GM21576 (cell line): Measurements from ENCODE around the gene RNF144B.
"Not testable (repeated sequence)": the region's sequence is repeated elsewhere in the genome, so short reads cannot be mapped to it uniquely, and the experiment has no call there.

Source experiments
- ATAC-seq: cut with Tn5 transposase; IDR thresholded peaks from one replicate; pipeline ENCODE4 v1.9.1; 2021; ENCODE audit warnings: mild to moderate bottlenecking, moderate library complexity; ENCODE audit not compliant: unreplicated experiment

RNF144B gene

DNA sequence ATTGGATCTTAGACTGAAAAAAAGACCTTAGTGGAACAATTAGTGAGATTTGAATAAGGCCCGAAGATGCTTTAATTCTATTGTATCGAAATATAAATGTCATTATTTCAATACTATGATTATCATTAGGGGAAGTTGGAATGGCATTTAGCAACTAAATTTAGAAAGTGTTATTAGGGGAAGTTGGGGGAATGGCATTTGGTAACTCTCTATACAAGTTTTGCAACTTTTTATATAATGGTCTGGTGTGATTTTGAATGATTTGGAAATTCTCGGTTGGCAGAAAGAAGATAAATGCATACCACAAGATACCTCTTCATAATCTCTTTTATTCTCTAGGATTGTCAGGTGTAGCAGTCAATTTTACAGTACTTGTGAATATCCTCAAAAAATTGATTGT lies 49.2 kb downstream of the RNF144B start:
- no peak for ATAC-seq

DNA sequence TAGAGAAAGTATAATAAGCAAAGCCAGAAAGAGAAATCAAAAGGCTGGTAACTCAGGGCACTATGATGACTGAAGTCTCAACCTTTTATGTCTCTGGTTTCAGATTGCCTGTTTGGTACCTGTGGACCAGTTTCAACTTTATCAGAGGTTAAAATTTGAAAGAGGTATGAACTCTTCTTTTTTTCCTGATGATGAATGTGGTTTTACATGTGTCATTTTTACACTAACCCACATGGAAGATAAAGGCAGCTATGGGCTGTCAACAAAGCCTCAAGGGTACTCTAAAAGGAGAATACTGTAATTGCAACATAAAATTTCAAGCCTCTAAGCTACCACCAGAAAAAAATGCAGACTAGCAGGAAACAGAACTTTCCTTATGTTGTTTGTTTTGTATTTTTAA lies 52.4 kb downstream of the RNF144B start:
- no peak for ATAC-seq

DNA sequence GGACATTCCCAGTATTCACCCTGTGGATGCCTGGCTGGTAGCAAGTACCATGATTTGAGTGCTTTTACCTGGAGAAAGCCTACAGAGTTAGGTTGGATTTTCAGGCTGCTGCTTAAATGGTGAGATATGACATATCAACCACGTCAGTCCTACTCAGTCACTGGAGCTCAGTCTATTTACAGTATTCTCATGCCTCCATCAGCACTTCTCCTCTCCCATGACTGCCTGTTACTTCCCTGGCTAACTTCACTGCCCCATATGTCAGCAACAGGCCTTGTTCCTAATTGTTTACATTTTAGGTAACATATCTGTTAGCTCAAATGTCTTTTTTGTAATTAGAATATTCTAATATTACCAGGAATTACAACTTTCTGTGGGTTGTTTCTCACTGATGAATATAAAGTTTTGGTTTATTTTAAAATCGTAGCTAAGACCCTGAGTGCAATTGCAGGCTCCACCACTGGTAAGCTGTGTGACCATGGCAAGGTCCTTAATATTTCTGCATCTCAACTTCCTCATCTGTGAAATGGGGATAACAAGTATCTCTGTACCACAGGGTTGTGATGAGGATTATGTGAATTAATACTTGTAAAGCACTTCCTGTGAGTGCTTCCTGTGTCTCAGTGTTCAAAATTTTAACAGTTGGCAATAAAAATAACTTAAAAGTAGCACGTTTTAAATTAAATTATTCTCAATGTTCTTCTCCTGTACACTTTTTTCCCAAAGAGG lies 54.3 kb downstream of the RNF144B start:
- no peak for ATAC-seq

DNA sequence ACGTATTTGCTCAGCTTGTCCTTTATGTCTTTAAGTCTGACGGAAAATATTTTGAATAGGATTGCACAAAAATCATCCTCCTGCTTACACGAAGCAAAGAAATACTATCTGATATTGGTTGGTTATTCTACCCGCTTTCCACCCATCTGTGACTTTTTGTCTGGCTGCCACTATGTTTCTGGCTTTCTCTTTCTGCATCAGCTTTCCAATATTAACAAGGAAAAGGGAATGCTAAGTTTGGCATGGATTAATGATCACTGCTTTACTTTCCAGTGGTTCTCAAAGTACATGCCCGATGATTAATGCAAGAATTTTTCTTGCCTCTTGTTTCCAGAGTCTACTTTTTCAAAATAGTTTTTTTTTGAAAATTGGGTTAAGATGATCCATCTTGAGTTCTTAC lies 57.0 kb downstream of the RNF144B start:
- no peak for ATAC-seq

DNA sequence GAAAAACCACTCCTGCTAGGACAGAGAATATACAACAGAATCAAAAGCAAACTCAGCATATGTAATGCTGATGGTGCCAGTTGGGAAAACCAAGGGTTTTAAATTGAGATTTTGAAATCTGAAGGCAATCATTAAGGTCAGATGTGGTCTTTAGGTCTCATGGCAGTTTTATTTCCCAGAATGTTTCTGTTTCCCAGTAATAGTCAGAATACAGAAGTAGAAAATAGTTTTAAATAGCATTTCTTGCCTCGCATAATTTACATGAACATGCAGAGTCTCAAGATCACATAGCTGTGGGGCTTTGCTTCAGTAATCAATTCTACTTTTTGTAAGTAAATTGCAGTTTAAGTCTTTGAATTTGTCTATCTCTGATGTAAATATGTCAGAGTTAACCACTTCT lies 58.1 kb downstream of the RNF144B start:
- ATAC-seq = no peak

DNA sequence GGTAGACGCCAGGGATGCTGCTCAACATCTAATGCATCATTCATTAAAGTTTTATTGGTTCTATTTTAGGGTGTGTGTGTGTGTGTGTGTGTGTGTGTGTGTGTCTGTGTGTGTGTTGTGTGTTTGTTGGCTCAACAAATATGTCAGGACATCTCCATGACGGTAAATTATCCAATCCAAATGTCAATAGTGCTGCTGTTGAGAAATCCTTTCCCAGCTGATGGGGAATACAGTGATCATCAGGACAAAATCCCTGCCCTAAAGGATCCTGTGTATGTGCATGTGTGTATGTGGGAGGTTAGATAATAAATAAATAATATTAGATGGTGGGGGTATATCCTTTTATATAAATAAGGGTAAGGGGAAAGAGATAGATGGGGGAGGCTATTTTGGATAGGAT lies 59.6 kb downstream of the RNF144B start:
- no peak for ATAC-seq

DNA sequence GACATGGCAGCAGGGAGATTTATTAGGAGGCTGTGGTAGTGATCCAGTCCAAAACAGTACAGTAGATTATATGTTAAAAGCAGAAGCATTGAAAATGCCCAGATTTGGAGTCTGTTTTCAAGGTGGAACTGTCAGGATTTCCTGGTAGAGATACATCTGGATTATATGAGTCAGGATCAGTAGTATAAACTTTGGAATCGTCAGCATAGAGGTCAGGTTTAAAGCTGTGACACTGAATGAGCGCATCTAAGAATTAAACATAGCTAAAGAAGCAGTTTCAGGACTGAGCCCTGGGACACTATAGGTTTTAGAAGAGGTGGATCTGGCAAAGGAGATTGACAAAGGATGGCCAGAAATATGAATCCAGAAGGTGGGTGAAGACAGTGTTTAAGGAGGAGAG lies 60.4 kb downstream of the RNF144B start:
- no peak for ATAC-seq

DNA sequence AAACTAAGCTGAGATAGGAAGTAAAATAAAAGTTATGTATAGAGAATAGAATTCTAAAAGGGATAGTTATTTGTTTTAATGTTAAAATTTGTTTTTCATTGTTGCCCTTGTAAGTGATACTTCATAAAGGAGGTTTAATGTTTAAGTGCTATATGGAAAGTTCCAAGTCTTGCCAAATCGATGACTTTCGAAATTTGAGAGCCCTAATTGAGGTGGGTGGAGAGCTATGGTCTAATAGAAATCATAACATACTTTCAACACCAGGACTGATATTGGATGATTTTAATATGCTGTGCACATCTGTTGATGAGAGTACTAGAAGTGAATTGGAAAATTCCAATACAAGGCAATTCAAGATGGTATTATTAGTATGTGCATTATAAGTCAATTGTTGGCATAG lies 64.6 kb downstream of the RNF144B start:
- ATAC-seq = no peak

DNA sequence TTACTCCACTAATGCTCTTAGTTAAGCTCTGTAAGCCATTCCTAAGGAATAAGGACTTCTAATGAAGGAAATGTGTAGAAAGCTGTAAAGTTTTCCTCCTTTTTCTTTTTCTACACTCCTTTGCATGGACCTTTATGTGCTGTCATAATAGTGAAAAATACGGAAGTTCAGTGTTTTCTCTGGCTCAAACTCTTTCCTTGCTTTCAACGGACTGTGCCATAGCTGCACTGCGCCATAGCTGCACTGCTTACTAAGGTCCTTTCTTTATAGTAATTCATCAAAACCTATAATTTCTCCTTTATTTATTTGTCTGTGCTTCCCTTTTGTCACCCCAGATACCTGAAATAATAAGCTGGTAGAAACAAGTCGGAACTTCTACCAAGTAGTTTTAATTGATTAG lies 67.3 kb downstream of the RNF144B start:
- no peak for ATAC-seq

DNA sequence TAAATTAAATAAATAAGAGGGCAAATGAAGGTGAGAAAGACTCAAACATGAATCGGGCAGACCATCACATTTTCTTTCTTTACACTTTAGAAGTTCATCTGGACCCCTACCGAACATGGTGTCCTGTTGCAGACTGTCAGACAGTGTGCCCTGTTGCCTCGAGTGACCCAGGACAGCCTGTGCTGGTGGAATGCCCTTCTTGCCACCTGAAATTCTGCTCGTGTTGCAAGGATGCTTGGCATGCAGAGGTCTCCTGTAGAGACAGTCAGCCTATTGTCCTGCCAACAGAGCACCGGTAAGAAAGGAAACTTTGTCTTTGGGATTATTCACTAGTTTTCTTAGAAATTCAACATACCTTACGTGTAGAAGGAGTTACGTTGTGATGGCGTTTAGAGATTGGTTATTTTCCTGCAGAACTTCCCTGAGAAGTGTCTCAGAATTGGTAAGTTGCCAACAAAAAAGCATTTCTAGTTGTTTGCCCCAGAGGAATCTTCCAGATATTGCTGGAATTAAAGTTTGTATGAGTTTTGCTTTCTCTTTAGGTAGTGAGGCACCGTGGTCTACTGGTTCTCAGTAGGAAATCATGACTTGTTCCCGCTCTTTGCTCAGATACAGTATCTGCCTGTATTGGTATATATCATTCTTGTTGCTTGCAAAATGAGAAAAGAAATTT lies 70.1 kb downstream of the RNF144B start:
- ATAC-seq = no peak

DNA sequence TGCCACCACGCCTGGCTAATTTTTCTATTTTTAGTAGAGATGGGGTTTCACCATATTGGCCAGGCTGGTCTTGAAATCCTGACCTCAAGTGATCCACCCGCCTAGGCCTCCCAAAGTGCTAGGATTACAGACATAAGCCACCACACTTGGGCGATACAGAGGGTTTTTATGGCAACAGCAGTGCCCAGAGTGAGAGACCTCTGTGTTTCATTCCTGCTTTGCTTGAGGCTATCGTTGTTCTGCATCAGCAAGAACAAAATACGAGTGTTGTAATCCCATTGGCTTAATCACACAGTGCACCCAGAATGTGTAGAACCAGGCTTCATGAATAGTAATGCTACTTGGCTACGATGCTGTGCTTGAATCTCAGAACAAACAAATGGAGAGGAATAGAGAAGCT lies 70.9 kb downstream of the RNF144B start:
- not testable (repeated sequence) for ATAC-seq

DNA sequence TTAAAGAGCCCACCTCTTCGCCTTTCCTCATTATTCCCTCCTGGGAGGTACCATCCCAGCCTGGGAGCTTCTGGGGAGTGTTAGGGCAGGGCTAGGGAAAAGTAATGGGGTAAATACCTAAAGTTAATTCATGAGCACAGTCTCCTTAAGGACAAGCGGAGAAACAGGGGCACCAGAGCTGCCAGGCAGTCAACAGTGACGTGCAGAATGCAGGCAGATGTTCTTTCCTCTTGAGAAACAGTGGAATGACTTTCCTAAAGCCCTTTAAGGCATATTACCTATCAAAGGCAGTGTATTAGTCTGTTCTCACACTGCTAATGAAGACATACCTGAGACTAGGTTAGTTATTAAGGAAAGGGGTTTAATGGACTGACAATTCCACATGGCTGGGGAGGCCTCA lies 76.3 kb downstream of the RNF144B start:
- no peak for ATAC-seq

DNA sequence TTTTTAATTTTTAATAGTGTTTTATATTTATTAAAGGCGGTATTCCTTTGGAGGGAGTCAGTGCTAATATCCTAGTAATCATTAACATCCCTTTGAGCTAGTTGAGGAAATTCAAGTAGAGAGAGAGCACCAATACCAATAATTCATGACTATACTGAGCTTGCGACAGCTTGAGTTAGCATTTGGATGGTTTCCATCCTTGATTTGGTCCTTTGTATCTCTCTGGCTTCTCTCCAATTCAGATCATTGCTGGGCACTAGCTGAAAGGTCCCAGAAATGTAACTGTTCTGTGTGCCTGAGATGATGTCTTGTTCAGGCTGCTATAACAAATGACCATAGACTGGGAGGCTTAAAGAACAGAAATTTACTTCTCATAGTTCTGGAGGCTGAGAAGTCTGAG lies 77.0 kb downstream of the RNF144B start:
- no peak for ATAC-seq

DNA sequence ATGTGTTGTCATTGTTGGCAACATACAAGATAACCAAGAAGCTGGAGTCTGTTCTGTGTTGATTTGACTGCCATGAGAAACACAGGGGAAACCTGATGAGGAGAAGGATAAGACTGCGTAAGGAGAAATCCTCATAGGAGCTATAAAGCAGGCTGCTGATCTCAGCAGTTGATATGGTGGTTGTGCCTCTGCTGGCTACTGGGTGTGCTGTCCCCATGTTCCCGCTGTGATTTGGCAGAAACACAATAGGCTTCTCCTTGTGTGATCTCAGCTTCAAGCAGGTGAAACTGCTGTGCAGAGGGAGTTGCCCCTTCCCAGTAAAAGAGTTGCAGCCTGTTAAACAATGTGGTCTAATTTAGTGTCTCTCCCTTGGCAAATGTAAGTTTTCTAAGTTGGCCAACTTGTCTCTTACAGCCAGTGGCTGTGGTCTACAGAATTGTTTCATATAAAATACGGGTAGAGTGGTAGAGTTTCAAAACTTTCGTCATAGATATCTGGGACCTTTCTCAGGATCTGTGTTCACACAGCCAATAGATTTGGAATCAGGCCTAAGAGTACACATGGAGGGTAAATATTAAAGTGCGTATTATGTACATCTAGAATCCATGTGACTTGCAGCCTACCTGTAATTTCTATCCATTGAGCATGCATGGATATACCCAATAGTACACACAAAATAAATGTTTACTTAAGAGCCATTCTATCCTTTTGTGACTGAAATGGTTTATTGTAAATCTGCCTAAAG lies 78.4 kb downstream of the RNF144B start:
- ATAC-seq = no peak

DNA sequence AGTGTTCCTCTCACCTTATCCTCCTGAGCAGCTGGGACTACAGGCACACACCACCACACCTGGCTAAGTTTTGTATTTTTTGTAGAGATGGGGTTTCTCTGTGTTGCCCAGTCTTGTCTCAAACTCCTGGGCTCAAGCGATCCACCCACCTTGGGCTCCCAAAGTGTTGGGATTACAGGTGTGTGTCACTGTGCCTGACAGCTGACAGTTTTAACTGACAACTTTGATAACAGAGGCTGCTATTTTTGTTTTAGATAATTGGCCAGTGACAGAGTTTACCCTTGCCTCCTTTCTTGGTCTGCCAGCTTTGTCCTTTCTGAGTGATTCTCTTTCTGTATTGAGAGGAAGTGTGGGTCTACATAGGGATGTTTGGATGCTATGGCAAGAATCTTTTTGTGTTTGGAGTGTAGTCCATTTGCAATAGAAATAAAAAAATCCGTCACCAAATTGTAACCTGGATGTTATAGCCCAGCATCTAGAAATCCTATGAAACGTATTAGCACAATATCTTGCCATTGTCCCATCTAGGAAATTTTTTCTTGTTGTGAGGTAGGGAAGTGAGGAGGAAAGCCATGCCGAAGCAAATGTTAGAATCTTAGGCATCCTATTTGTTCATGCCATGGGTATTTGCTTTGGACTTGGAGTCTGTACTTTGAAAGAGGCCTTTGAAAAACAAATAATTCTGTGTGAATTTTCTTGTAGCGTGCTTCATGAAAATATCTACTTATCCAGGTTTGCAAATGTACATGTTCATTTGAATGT lies 80.8 kb downstream of the RNF144B start:
- no peak for ATAC-seq

DNA sequence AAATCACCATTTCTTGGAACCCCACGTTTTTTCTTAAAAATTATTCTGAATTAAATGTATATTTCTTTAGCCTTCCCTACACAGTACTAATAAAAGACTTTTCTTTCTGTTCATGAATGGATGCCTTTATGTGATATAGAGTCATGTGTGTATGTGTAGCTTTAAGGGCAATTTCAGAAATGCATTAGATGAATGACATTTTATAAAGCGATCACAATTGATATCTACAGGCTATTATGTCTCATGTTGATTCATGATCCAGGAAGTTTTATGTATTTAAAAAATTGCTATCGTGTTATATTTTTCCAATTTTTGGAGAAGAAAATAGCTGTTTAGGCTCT lies 81.3 kb downstream of the RNF144B start:
- ATAC-seq = no peak

DNA sequence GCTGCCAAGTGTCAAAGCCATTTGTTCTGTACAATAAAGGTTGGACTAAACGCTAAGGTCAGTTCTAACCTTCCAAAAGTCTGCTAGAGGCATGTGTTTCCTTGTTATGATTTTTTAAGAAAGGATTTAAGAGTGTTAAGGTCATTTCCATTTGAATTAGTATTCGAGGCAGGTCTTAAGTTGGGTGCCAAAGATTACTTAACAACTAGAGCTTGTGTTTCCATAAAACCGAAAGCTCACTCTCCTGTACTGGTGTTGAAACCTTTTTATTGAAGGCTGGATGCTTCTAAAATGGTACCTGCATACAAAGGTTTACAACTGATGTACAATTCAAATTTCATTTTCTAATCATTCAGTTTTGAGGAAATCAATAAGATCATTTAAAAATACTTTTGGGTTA lies 82.4 kb downstream of the RNF144B start:
- ATAC-seq = no peak

DNA sequence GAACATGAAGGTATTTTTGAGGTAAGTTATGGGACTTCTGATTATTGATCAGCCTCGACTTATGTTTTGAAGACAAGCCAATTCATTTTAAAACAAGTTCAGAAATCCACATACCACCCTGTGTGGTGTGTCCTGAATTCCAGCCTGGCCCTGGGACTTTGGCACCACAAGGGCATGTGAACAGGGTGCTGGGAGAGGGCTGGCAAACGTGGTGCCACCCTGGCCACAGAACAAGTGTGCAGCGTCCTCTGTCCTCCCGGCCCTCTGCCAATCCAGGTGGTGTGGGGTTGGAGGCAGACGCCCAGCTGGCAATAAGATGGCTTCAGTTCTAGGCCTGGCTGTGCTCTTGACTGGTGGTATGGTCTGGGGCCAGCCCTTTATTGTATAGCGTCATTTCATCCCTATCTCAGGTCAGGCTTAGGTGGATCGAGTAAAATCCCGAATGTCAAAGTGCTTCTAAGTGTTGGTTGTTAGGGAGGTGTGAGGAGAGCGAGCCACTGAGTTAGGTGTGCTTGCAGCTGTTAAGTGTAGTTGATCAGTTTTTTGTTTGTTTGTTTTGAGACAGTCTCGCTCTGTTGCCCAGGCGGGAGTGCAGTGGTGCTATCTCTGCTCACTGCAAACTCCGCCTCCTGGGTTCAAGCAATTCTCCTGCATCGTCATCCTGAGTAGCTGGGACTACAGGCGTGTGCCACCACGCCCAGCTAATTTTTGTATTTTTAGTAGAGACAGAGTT lies 84.2 kb downstream of the RNF144B start:
- ATAC-seq = no peak

DNA sequence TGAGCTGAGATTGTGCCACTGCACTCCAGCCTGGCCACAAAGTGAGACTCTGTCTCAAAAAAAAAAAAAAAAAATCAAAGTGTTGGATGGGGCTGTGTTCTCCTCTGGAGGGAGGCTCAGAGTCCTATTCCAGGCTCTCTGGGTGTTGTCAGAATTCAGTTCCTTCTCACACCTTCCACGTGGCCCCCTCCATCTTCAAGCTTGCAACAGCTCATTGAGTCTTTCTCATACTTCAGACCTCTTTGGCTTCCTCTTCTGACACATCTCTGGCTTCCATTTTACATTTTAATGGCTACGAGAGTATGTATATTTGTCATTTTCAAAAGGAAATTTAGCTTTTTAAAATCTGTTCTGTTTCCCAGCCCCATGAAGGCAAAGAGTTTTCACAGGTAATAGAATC lies 85.8 kb downstream of the RNF144B start:
- no peak for ATAC-seq

DNA sequence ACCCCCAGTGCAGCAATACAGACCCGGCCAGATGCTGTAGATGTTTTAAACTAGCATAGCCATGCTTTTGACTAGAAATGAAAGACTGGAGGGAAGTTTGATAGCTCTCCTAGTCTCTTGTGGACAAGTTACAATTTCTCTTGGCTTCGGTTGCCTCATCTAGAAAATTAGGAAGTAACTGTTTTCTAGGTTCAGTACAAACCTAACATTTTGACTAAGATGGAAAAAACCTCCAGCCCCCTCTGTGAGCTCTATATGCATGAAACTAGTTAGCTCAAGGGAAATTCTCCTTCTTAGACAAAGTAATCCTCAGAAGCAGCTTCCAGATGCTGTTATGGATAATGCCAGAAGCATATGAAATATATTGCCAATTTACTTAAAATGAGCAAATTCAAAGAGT lies 86.6 kb downstream of the RNF144B start:
- ATAC-seq = no peak
